Fibroblast of upper back skin (primary cell): ENCODE results near the gene RXRA.

Source experiments
- DNase-seq: peaks from one replicate; pipeline ENCODE4 v3.0.0-alpha.2; 2013

The RXRA gene

DNA sequence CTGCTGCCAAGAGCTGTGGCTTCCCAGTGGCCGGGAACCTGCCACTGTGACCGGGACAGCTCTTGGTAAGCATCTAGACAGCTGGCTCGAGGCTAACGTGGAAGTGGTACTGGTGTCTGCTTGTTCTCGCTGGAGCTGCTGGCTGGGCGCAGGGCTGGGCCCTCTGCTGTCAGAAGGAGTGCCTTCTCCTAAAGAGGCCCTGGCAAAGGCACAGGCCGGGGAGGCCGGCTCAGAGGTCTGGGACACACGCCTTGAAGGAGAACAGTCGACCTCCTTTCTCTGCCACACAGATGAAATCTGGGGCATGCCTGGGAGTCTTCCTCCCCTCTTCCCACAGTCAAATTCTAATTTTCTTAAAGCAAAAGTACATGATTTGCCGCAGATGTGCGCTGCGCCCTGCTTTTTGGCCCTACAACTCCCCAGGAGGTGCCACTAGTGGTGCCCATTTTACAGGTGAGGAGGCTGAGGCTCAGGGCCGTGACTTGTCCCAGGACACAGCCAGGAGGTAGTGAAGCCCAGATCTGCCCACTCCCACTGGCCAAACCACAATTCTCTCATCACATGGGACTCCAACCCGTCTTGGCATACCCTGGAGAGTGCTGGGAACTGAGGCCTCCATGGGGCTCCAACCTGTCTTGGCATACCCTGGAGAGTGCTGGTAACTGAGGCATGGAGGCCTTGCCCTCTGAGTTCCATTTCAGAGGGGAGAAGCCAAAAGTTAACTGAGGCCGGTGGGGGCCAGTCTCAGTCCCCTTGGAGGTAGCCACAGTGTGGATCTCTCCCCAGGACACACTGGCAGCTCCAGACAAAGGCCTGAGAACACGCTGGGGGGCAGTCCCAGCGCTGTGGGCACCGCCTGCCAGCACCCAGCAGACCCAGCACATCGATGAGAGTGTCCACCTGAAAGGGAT is 12.0 kb upstream of the RXRA start:
- no peak for DNase-seq

DNA sequence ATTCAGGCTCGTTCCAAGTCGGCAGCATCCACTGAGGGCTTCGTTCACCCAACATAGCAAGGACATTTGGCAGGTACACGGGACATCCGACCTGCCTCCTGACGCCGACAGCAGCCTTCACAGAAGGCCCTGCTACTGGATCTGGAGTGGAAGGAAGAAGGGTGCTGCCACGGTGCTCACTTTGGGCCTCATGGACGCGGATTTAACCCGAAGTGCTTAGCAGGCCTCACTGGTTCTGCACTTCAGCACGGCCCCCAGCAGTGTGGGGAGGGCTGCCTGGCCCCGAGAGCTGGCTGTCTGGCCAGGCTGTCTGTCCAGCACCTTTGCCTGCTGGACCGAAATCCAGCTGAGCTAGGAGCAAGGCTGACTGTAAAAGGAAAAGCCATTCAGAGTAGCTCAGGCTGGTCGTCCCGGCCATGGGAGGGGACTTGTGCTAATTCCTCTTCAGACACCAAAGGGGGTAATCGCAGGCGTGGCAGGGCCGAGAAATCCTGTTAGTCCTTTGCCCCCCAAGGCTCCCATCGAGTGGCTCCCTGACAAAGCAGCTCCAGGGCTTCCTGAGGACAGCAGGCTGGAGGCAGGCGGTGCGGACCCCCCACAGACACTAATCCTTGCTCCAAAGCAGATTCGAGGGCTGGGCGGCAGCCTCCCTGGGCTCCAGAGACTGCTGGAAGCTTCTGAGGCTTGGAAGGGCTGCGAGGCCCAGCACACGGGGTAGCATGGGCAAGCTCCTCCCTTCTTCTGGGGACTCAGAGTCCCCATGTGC is 11.1 kb upstream of the RXRA start:
- peak; percentile 27 for DNase-seq

GRCh38 chr9:134315716-134316448 is 10.4 kb upstream of the RXRA start:
- DNase-seq: no peak

- peak; percentile 77 for DNase-seq
Observed at GRCh38 chr9:134316449-134317160, 9.7 kb upstream of the RXRA start.

GRCh38 chr9:134317400-134317789 is 8.9 kb upstream of the RXRA start:
- DNase-seq: no peak

DNA sequence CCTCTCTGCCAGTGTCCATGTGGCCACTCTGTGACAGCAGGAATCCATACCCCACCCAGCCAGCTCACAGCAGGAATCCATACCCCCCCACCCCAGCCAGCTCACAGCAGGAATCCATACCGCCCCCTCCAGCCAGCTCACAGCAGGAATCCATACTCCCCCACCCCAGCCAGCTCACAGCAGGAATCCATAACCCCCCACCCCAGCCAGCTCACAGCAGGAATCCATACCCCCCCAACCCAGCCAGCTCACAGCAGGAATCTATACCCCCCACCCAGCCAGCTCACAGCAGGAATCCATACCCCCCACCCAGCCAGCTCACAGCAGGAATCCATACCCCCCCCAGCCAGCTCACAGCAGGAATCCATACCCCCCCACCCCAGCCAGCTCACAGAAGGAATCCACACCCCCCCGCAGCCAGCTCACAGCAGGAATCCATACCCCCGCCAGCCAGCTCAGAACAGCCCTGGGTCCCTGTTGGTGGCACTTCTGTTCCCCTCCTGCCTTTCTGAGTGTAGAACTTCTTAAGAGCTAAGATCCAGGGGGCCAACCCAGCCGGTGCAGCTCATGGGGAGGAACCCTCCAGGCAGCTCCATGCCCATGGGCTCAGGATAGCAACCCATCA is 8.4 kb upstream of the RXRA start:
- DNase-seq: peak; percentile 89

GRCh38 chr9:134318481-134318891 is 7.8 kb upstream of the RXRA start:
- peak; percentile 35 for DNase-seq

GRCh38 chr9:134318941-134319305 is 7.3 kb upstream of the RXRA start:
- no peak for DNase-seq

DNA sequence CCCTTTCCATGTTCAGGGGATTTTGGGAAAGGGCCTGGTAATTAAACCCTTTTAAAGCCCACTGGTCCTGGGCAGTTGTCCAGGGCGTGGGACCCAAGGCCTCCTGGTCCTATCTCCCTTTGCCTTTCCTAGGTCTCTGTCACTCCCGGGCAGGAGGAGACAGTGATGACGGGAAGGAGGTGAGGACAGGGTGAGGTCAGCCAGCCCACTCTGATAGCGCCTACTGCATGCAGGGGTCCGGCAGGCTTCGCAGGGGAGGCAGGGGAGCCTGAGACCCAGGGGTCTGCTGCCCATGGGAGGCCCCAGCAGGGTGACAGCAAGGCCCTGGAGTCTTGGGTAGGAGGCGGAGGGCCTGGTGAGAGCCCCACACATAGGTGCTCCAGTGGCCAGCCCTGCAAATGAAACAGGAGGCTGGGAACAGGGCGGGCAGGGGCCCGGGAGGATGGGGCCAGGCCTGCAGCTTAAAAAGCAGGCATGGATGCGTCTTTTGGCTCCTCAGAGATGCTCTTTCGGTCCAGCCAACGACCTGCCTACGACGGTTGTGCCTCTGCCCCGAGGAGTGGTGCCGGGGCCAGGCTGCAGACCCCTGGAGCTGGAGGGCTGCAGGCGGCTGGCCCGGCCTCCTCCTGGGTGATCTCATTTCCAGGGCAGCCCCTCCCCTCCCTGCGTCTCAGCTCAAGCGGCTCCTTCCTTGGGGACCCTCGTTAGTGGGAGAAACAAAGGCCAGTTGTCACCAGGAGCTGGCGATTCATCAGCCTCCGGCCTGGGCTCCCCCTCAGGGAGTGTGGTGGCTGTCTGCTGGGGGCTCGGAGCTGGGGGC is 6.7 kb upstream of the RXRA start:
- no peak for DNase-seq

GRCh38 chr9:134320126-134320867 is 6.0 kb upstream of the RXRA start:
- DNase-seq: peak; percentile 32

DNA sequence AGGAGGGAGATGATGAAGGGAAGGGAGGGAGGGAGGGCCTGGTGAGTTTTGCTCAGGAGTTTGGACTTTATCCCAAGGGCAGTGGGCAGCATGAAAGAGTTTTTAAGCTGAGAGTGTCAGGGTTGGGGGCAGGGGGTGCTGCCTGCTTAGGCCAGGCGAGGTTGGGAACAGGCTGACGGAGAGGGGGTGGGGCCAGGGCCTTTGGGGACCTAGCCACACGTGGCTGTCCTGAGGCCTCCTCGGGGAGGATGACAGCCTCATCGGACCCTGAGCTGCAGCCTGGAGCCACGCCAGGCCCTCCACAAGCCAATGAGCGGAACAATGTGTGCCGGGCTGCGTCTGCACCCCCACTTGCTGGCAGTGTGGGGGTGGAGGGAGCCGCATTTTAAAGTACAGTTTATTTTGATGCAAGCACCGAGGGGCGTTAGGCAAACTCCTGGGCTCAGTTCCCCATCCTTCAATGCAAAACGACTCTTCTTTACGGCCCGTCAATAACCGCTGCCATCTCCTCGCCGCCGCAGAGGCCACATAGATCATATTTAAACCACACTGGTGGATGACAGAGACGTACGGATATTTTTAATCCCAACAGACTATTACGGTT is 5.3 kb upstream of the RXRA start:
- DNase-seq: peak; percentile 81

GRCh38 chr9:134321531-134321930 is 4.7 kb upstream of the RXRA start:
- DNase-seq: peak; percentile 24

- DNase-seq: no peak
Observed at GRCh38 chr9:134321946-134322741, 4.1 kb upstream of the RXRA start.

DNA sequence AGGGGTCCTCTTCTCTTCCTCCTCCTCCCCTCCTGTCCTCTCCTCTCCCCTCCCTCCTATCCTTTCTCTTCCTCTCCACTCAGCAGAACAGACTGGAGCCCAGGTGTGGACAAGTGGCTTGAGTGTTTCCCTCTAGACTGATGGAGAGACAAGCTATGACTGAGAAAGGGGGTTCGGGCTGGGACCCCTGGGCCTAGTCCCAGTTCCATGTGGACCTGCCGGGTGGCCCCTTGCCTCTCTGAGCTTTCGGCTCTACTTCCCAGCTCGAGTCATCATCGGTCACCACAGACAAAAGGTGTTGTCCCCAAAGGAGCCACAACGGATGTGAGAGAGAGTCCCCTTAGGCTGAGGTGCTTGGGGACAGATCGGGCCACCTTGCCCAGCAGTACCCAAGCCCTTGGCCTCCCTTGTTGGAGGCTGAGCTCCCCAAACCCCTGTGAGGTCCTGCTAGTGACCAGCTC is 3.4 kb upstream of the RXRA start:
- no peak for DNase-seq

DNA sequence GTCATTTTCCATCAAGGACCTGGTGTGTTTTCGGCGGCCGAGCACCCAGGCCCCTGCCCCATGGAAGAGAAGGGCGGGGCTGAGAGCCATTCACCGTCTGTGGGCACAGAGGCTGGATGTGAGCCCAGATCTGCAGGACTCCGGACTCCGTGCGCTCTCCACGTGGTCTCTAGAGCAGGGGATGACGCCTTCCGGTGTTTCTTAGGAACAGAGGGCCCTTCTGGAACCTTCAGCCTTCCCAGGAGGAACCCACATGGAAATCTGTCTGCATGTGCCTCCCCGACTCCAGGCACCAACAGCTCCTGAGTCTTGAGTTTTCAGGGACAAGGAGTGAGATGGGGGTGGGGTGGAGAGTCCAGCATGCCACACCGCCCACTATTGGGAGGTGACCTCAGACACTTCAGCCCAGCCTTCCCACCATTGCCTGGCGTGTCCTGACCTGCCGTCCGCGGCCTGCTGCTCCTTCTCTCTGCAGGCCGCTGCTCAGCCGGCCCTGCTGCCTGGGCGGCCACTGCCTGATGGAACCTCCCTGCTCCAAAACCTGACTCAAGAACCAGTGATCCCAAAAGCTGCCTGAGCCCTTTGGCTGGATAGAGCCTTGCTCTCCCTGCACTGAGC is 2.4 kb upstream of the RXRA start:
- DNase-seq: no peak

DNA sequence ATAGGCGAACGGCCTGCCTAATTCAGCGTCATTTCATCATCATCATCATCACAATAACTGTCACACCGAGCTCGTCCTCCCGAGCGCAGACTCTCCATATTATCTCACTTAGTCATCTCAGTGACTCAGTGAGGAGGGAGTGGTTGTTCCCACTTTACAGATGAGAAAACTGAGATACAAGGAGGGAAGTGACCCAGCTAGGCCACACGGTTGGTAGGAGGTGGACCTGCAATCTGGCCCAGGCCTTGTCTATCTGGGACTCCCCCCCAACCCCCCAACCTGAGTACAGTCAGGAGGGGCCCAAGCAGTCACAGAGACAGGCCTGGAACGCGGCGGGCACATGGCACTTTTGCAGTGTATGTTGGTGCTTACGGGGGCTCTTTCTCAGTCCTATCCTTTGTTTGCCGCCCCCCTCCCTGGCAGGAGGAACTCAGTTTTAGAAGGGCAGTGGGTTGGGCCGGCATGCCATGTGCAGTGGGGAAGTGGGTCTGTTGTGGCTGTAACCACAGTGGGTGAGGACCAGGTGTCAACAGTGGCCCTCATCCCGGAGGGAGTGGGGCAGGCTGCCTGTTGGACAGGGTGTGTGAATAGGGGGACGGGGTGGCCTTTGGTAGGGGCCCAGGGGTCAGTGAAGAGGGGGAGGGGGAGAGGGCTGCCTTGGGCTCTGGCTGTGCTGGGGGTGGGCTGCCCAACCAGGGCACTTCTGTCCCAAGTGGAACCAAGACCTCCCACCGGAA is 1.7 kb upstream of the RXRA start:
- DNase-seq: peak; percentile 54

DNA sequence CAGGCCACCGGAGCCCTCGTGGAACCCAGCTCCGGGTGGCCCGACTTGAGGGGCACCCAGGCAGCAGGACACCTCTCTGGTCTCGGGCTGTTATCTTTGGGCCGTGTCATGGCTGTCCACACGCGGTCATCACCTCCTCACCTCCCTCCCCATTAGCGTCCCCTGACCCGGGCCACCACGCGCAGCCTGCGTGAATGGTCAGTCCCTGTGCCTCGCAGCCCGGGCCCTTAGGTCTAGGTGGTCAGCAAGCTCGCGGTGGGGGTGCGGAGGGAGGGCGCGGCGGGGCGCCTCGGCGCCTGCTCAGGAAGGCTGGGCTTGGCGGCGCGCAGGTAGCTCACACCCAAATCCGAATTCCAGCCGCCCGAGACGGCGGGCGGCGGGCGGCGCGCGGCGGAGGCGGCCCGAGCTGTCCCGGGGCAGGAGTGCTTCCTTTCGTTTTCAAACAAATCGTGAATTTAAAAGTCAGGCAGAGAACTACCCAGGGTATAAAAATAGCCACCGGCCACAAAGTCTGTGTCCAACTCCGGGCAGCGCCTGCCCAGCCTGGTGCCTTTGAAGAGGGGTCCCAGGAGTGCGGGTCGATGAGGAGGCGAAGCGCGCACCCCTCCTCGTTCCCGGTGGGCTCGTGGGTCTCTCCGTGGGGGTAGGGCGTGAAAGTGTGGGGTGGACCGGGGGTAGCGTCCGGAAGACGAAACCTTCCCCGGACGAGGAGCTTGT is 1.0 kb upstream of the RXRA start:
- DNase-seq: peak; percentile 43
